GM19395 (cell line): Measurements from ENCODE around the gene RPS6KB2.
A peak's percentile ranks its signal among the peaks of the same experiment; 100 is the strongest.
"Not testable (repeated sequence)": the region's sequence is repeated elsewhere in the genome, so short reads cannot be mapped to it uniquely, and the experiment has no call there.

ENCODE experiments used
- ATAC-seq: cut with Tn5 transposase; IDR thresholded peaks from one replicate; pipeline ENCODE4 v1.9.1; 2021; ENCODE audit warnings: mild to moderate bottlenecking, moderate library complexity; ENCODE audit not compliant: unreplicated experiment

Gene RPS6KB2

GRCh38 chr11:67397536-67397935 lies 30.8 kb upstream of the RPS6KB2 start:
- ATAC-seq = no peak

DNA sequence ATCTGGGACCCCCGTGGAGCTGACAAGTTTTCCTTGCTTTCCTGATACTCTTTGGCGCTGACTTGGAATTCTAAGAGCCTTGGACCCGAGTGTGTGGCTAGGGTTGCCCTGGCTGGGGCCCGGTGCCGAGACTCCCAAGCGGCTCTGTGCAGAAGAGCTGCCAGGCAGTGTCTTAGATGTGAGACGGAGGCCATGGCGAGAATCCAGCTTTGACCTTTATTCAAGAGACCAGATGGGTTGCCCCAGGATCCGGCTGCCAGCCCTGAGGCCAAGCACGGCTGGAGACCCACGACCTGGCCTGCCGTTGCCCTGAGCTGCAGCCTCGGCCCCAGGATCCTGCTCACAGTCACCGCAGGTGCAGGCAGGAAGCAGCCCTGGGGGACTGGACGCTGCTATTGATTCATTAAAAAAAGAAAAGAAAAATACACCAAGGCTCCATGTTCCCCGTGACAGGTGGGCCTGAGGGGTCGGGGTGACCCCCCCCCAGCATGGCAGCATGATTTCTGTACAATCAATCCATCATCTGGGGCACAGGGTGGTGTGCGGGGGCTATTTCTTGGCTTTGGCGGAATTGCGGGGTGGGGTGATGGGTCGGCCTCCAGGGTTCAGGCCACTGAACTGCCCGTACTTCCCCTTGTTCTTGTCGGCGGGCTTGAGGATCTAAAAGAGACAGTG lies 30.2 kb upstream of the RPS6KB2 start:
- no peak for ATAC-seq

GRCh38 chr11:67398661-67399563 lies 29.4 kb upstream of the RPS6KB2 start:
- ATAC-seq = no peak

DNA sequence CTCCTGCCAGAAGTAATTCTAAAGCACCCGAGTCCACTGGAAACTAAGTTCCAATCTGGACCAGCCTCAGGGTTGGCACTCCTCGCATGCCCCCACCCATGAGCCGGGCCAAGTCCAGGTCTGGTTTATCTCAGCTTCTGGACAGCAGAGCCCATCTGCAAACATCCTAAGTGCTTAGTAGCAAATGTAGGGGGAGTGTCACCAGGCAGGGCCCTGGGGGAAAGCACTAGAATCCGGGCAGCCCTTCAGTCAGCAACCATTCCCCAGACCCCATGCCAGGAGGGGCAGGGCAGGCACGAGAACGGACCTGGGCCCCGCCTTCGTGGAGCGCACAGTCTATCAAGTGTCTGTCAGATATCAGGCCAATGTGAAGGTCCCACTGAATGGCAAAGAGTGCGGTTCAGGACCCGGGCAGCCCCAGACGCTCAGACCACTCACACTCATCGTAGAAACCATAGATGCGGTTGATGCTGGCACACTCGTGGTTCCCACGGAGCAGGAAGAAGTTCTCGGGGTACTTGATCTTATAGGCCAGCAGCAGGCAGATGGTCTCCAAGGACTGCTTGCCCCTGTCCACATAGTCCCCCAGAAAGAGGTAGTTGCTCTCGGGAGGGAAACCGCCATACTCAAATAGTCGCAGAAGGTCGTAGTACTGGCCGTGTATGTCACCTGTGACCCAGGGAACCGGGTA lies 27.9 kb upstream of the RPS6KB2 start:
- ATAC-seq = no peak

- peak; percentile 21 for ATAC-seq
These were observed 27.3 kb upstream of the RPS6KB2 start for GRCh38 chr11:67400942-67401494.

GRCh38 chr11:67401495-67402191 lies 26.7 kb upstream of the RPS6KB2 start, which contains the start of gene PPP1CA:
Gene PPP1CA, minus strand, starts transcription at chr11:67401858. Its CDS starts 76 bp downstream, at chr11:67401782.
- ATAC-seq = peak; percentile 63

GRCh38 chr11:67402192-67402839 lies 26.0 kb upstream of the RPS6KB2 start:
- not testable (repeated sequence) for ATAC-seq

GRCh38 chr11:67403085-67403484 lies 25.2 kb upstream of the RPS6KB2 start:
- ATAC-seq = not testable (repeated sequence)

DNA sequence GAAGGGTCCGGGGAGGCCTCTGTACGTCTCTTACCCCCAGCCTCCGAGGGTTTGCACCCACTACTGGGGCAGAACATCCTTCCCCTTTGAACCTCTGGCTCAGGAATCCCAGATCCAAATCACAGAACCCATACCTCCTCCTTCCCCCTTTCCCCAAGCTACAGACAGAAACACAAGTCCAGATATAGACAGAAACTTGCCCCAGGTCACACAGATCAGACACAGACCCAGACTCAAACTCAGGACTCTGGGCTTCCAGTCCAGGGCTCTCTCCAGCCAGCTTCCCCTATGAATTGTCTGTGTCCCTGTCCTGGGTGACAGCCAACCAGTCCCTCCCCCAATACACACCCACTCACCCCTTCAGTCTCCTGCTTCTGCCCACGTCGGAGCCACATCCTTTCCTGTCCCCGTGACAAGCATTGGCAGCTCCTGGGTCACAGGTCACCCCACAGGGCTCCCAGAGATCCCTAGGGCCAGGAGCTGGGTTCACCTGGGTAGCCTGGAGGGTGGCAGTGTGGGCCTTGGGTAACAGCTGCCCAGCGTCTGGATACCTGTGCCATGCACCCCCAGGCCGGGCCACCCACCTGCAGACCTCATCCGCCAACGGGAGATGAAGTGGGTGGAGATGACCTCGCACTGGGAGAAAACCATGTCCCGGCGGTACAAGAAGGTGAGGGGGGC lies 23.6 kb upstream of the RPS6KB2 start:
- ATAC-seq = no peak

DNA sequence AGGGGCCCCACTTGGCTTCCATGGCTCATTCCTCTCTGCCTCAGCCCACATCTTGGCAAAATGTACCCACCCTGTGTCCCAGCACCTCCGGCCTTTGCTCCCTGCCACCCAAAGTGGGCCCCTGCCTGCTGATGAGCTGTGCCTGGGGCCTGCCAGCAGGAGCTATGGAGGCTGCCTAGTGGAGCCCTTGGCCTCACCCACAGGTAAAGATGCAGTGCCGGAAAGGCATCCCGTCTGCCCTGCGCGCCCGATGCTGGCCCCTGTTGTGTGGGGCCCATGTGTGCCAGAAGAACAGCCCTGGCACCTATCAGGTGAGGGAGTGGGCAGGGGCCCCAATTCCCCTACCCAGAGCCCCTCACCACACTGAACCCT lies 23.1 kb upstream of the RPS6KB2 start:
- no peak for ATAC-seq

GRCh38 chr11:67405688-67406339 lies 22.5 kb upstream of the RPS6KB2 start:
- no peak for ATAC-seq

- no peak for ATAC-seq
These were observed 21.8 kb upstream of the RPS6KB2 start for GRCh38 chr11:67406420-67406968.

DNA sequence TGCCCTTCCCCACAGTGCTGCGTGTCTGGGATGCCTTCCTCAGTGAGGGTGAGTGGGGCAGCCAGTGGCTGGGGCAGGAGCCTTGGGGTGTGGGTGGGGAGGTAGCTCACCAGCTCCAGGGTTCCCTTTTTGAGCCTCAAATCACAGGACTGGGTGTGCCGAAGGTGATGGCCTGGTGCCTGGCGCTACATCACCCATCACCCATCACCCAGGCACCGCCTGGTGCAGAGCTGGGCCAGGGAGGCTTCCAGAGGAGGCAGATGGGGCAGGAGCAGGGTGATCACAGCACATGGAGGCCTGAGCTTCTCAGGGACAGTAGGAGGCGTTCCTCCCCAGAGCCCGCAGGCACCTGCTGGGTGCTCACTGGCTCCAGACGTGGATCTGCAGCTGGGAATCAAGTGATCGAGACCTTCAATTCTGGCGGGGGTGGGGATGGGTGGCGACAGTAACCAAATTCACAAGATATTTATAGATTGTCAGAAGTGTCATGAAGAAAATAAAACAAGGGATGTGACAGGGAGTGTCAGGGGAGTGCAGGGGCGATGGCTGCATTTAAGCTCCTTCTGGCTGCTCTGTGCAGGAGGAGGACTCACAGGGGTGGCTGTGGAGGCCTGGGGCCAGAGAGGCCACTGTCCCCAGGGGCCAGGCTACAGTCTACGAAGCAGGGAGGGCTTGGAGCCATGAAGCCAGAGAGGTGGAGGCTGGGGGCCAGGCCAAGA lies 21.2 kb upstream of the RPS6KB2 start:
- no peak for ATAC-seq

GRCh38 chr11:67407688-67408163 lies 20.6 kb upstream of the RPS6KB2 start:
- ATAC-seq = no peak

GRCh38 chr11:67408437-67409200 lies 19.7 kb upstream of the RPS6KB2 start:
- ATAC-seq = no peak

- peak; percentile 63 for ATAC-seq
These were observed 19.0 kb upstream of the RPS6KB2 start for GRCh38 chr11:67409261-67409666.

DNA sequence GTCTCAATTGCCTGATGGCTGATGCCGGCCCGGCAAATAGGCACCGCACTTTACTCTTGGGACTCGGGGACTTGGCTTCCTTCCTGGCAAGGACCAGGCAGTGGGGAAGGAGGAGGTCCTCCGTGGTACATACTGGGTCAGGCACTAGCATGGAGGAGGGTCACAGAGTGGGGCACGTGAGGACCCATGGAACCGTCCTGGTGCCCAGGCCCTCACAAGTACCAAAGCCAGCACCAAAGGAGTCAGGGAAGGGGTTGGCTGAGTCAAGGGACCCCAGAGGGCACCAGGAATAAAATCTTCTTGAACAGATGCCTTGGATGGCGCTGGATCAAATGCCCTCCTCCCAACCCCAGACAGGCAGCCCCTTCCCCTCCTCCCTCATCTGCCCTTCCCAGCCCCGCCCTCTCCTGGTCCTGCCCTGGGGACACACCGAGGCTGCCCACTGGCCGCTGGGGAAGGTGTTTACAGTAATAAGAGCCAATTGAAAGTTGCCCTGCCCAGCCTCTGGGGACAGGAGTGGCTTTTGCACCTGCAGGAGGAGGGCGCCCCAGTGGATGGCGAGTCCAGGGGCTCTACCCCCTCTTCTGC lies 18.4 kb upstream of the RPS6KB2 start:
- no peak for ATAC-seq
